Prostate gland (tissue), 2 donors: ENCODE results near the gene KLF13. TPM values are rescaled to one million over a fixed set of nuclear protein-coding genes. Genes with fewer than 3 reads are reported as not detected.
A peak's percentile ranks its signal among the peaks of the same experiment; 100 is the strongest.

Experiments
- DNase-seq: peaks from one replicate; pipeline ENCODE4 v3.0.0-alpha.2; 2019; ENCODE audit warnings: low spot score
- H3K27ac ChIP-seq, 2 donors: fragments of 200-600 bp; sonication (generic); 2 replicates each; pipeline ENCODE4 v1.5.1; 2017 to 2019
- H3K27me3 ChIP-seq: fragments of 200-600 bp; sonication (generic); replicated peaks from 2 replicates; pipeline ENCODE4 v1.5.1; 2019; ENCODE audit not compliant: insufficient read depth
- H3K36me3 ChIP-seq, 2 donors: fragments of 200-600 bp; sonication (generic); 1 replicate in 1 of 2; 2 replicates in 1 of 2; pipeline versions ENCODE4 v1.5.1 to v1.8.1; 2017 to 2019
- H3K4me1 ChIP-seq: fragments of 200-600 bp; sonication (generic); replicated peaks from 2 replicates; pipeline ENCODE4 v1.5.1; 2019
- H3K4me3 ChIP-seq, 2 donors: fragments of 200-600 bp; sonication (generic); 2 replicates each; pipeline ENCODE4 v1.5.1; 2017 to 2019
- H3K9me3 ChIP-seq: fragments of 200-600 bp; sonication (generic); 2 replicates; pipeline ENCODE4 v1.5.1; 2017
- POLR2A ChIP-seq: fragments of 450-650 bp; IDR thresholded peaks from one replicate; pipeline ENCODE4 v1.6.1; 2016; ENCODE audit warnings: antibody characterized with exemption, mild to moderate bottlenecking
- POLR2AphosphoS5 ChIP-seq: sonication (generic); formaldehyde crosslinking; IDR thresholded peaks from one replicate; pipeline ENCODE4 v1.6.1; 2017; ENCODE audit warnings: antibody characterized with exemption
- WGBS: methylation state at CpG from one replicate; pipeline ENCODE4 v1.1.5; 2018; 5-methylcytosine and 5-hydroxymethylcytosine counted together
- intact Hi-C: fragments of 100-400 bp; cut with DNase I; formaldehyde crosslinking; loops from one replicate; pipeline ENCODE4 v1.14.2; 2022
- total RNA-seq, 2 donors: library from RNA; depleted of rRNA; stranded (reverse); fragments of >200 nt; gene quantifications; one replicate each; pipeline ENCODE4 v1.1.0, GENCODE V29; 2016
- TF ChIP-seq, protein P1 (sequence below), 4 experiments: fragments of 200-600 bp in 2 of 4; fragments of 450-650 bp in 2 of 4; sonication (generic) in 2 of 4; IDR thresholded peaks; 1 replicate in 3 of 4; 2 replicates in 1 of 4; pipeline ENCODE4 v1.5.1; 2016 to 2019; ENCODE audit warnings: antibody characterized with exemption in 4 of 4, mild to moderate bottlenecking in 2 of 4, moderate library complexity in 2 of 4

Gene KLF13
- total RNA-seq, 2 donors from 2014 or later: 16.6 to 56.5 TPM

DNA sequence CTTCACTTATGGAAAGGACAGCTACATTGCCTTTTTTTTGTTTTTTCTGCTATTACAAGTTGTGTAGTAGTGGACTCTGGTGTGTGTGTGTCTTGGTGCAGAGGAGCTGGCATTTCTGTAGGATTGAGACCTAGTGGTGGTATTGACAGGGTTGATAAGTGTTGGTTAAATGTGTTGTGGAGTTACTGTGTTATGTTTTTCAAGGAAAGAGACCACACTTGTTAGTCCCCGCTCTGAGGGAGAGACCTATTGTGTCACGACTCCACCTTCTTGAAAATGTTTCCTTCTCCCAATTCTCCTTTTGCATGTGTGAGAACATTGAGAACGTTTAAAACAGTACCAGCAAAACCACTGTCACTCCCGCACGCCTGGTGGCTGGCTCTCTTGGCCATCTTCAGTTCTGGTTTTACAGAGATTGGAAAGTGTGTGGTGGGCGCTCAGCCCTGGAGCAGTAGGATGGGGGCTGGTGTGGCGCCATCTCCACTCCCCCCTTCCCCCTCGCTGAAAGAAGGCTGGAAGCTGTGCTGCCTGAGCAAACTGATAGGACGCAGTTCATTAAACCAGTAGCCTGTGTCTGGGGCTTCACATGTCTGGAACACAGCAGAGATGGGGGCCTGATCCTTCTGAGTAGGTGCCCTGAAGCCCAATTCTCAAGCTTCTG is 5.5 kb downstream of the KLF13 start:
- Histone ChIP-seq H3K36me3 (no peaks in the 10 kb centered on the region), H3K27ac (peak overlapping the region; percentile 2 to 70), H3K27me3 (no peaks in the 10 kb centered on the region), H3K4me1 (peaks cover 22% of the 10 kb centered on the region), H3K9me3 (no peaks in the 10 kb centered on the region), H3K4me3 (no peak overlapping the region)
- no peak for TF ChIP-seq POLR2AphosphoS5
- TF ChIP-seq, protein P1, sequence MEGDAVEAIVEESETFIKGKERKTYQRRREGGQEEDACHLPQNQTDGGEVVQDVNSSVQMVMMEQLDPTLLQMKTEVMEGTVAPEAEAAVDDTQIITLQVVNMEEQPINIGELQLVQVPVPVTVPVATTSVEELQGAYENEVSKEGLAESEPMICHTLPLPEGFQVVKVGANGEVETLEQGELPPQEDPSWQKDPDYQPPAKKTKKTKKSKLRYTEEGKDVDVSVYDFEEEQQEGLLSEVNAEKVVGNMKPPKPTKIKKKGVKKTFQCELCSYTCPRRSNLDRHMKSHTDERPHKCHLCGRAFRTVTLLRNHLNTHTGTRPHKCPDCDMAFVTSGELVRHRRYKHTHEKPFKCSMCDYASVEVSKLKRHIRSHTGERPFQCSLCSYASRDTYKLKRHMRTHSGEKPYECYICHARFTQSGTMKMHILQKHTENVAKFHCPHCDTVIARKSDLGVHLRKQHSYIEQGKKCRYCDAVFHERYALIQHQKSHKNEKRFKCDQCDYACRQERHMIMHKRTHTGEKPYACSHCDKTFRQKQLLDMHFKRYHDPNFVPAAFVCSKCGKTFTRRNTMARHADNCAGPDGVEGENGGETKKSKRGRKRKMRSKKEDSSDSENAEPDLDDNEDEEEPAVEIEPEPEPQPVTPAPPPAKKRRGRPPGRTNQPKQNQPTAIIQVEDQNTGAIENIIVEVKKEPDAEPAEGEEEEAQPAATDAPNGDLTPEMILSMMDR (IDR thresholded peaks at IDR 0.05): no peak
- TF ChIP-seq POLR2A: no peak
- WGBS: 76% methylated on average over 9 of the region's 9 CpGs
- no peak for DNase-seq
- intact Hi-C loops: no loop called here

DNA sequence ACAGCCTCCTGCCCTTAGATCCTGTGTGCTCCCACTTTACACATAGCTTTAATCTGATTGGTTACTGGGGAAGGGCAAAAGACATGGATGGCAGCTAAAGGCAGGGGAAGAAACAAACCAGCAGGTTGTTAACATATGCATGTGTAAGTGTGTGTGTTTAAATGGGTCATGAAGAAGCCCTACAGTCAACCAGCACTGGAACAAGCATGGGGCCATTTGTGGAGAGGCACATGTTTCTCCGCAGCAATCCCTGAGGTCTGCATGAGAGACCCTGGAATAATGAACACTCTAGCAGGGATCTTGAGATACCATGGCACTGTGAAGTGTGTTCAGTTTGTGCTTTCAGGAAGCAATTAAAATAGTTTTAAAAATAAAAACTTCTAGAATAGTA is 6.0 kb downstream of the KLF13 start:
- Histone ChIP-seq H3K36me3 (no peaks in the 10 kb centered on the region), H3K4me3 (no peak overlapping the region), H3K4me1 (peaks cover 25% of the 10 kb centered on the region), H3K27ac (peak overlapping the region; percentile 2 to 70), H3K27me3 (no peaks in the 10 kb centered on the region), H3K9me3 (no peaks in the 10 kb centered on the region)
- TF ChIP-seq POLR2AphosphoS5: no peak
- TF ChIP-seq, protein P1 (IDR thresholded peaks at IDR 0.05): no peak
- TF ChIP-seq POLR2A: no peak
- intact Hi-C loops: no loop called here
- 96% methylated on average over 1 of the region's 1 CpG for WGBS
- DNase-seq: no peak

DNA sequence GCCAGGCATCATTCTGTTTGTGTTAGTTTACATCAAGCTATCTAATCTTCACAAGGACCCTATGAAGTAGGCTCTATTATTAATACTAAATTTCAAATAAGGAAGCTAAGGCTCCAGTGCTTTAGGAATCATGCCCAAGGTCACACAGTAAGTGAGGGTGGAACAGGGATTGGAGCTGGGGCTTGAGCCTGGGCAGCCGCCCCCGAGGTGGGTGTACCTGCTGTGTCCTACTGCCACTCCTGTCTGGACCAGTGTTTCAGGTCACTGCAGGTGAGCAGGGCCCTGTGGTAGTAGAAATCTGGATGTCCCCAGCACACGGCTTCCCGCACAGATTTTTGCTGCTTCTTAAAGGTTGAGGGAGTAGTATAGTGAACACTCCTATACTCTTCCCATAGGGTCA is 6.5 kb downstream of the KLF13 start:
- Histone ChIP-seq H3K4me3 (no peak overlapping the region), H3K4me1 (peaks cover 30% of the 10 kb centered on the region), H3K9me3 (no peaks in the 10 kb centered on the region), H3K27ac (peak overlapping the region; percentile 17 to 70), H3K36me3 (no peaks in the 10 kb centered on the region), H3K27me3 (no peaks in the 10 kb centered on the region)
- WGBS: 85% methylated on average over 4 of the region's 4 CpGs
- intact Hi-C loops: no loop called here
- TF ChIP-seq, protein P1 (IDR thresholded peaks at IDR 0.05): no peak
- no peak for TF ChIP-seq POLR2AphosphoS5
- TF ChIP-seq POLR2A: no peak
- DNase-seq: no peak

DNA sequence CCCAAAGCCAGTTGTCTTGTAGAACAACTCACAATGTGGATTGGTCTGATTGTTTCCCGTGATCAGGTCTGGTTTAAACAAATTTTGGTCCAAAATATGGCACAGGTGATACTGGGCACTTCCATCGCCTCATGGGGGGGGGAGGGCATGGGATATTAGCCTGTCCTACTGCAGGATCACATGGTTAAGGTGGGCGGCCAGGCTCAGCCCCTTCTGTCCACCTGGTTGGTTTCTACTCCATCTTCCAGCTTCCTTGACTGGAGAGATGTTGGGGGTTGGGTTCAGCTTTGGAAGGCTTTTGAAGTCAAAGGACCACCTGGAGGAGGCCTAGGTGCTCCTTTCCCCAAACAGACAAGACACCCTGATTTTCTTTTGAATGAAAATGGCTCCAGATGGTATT is 7.2 kb downstream of the KLF13 start:
- Histone ChIP-seq H3K27ac (peak overlapping the region in 1 of 2 donors; percentile 70), H3K9me3 (no peaks in the 10 kb centered on the region), H3K4me1 (peaks cover 36% of the 10 kb centered on the region), H3K36me3 (no peaks in the 10 kb centered on the region), H3K27me3 (no peaks in the 10 kb centered on the region), H3K4me3 (no peak overlapping the region)
- no peak for TF ChIP-seq POLR2AphosphoS5
- TF ChIP-seq, protein P1 (IDR thresholded peaks at IDR 0.05): no peak
- intact Hi-C loops: no loop called here
- DNase-seq: no peak
- 100% methylated on average over 3 of the region's 3 CpGs for WGBS

DNA sequence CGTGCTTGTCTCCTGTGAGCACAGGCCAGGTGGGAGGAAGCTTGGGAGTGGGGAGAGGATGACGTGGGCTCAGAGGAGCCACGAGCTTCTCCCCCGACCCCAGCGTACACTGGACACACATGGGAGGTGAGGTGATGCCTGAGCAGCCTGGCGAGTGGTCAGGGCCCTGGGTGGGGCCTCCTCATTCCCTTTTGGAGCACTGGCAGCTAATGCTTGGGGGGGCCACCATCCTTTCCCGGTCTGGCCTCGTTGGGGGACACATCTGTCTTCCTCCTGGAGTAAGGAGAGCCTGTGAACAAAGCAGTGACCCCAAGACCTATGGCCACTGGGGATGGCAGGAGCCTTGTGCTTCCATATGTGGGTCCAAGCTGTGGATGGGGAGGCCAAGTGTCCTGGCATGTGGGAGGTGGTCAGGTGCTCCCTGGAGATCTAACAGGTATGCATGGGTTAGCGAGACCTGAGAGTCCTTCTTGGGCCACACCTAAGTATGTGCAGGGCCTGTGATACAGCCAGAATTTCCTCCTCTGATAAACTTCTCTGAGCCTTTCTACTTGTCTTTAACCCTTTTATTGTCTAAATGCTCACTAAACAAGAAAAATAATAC is 9.5 kb downstream of the KLF13 start:
- 71% methylated on average over 9 of the region's 9 CpGs for WGBS
- Histone ChIP-seq H3K4me3 (no peak overlapping the region), H3K27me3 (no peaks in the 10 kb centered on the region), H3K36me3 (no peaks in the 10 kb centered on the region), H3K27ac (peak overlapping the region; percentile 55 to 68), H3K9me3 (no peaks in the 10 kb centered on the region), H3K4me1 (peaks cover 47% of the 10 kb centered on the region)
- intact Hi-C loops: no loop called here
- DNase-seq: no peak
- TF ChIP-seq, protein P1 (IDR thresholded peaks at IDR 0.05): no peak
- TF ChIP-seq POLR2A (no peak), POLR2AphosphoS5 (no peak)
